ENCODE results near the gene IL18. TPM values are rescaled to one million over a fixed set of nuclear protein-coding genes. Genes with fewer than 3 reads are reported as not detected.

Gene IL18
- total and polyA plus RNA-seq, 2 experiments from 2014 or later, result 0.28 to 1.7 TPM

- TF ChIP-seq ZNF462 (CRISPR knock-in tag; IDR thresholded peaks at IDR 0.05) (no peak), JUNB (IDR thresholded peaks at IDR 0.05; ENCODE audit: unreplicated experiment) (no peak)
Measured at GRCh38 chr11:112182867-112183266, 19.0 kb upstream of the IL18 start (continued).

- H3K4me1 Mint-ChIP-seq, result peaks cover under 1% of the 10 kb centered on the region; the same call in 2 of the 3 replicates
- ATAC-seq, result no peak
- no peak overlapping the region for H3K27ac Mint-ChIP-seq
- TF ChIP-seq CREB1 (CRISPR knock-in tag; IDR thresholded peaks at IDR 0.05; ENCODE audit: low read depth), result no peak
- TF ChIP-seq EZH2phosphoT487 (IDR thresholded peaks at IDR 0.05; ENCODE audit: unreplicated experiment), result no peak
- no peak for TF ChIP-seq EZH2 (IDR thresholded peaks at IDR 0.05; ENCODE audit: low read depth, unreplicated experiment)
- TF ChIP-seq ETS1 (IDR thresholded peaks at IDR 0.05), result no peak
- TF ChIP-seq STAT1 (IDR thresholded peaks at IDR 0.05; ENCODE audit: unreplicated experiment), result no peak
- no peak for TF ChIP-seq ZNF462 (CRISPR knock-in tag; IDR thresholded peaks at IDR 0.05)
- TF ChIP-seq ZNF331 (CRISPR knock-in tag; IDR thresholded peaks at IDR 0.05; ENCODE audit: low read depth), result no peak
- TF ChIP-seq ZNF114 (CRISPR knock-in tag; IDR thresholded peaks at IDR 0.05), result no peak
Measured at GRCh38 chr11:112179601-112180000, 15.7 kb upstream of the IL18 start.

More at GRCh38 chr11:112179601-112180000, 15.7 kb upstream of the IL18 start:
- no peaks in the 10 kb centered on the region for H3K9me2 ChIP-seq (ENCODE audit: insufficient read depth)
- H3K4me1 ChIP-seq (ENCODE audit: insufficient read depth), result peaks cover 3% of the 10 kb centered on the region
- H4K20me1 ChIP-seq (replicated peaks; ENCODE audit: insufficient read depth), result no peaks in the 10 kb centered on the region
- Mint-ChIP-seq H3K36me3 (ENCODE audit: low read depth) (no peaks in the 10 kb centered on the region; the same call in 2 of the 3 replicates), H3K9me3 (no peaks in the 10 kb centered on the region), H3K4me3 (no peak overlapping the region), H3K27me3 (ENCODE audit: insufficient read depth, low read depth, poor library complexity) (peaks cover 4% of the 10 kb centered on the region)
- no peaks in the 10 kb centered on the region for H3K36me3 ChIP-seq (ENCODE audit: insufficient read depth)
- no peaks in the 10 kb centered on the region for H3F3A ChIP-seq (replicated peaks; ENCODE audit: low read depth)
- H3K4me3 ChIP-seq, result no peak overlapping the region
- H3K27me3 ChIP-seq (ENCODE audit: insufficient read depth), result no peaks in the 10 kb centered on the region
- DNase-seq (ENCODE audit: low spot score), result no peak
- no peaks in the 10 kb centered on the region for H3K79me2 ChIP-seq (replicated peaks; ENCODE audit: insufficient read depth)
- no peak overlapping the region for H3K27ac ChIP-seq (ENCODE audit: low read depth)
- H2AFZ ChIP-seq, result no peak overlapping the region
- no peak overlapping the region for H3K4me2 ChIP-seq

Measured in GM23338 (cell line).